ENCODE measurements around the gene ARSD. TPM values are rescaled to one million over a fixed set of nuclear protein-coding genes. Genes with fewer than 3 reads are reported as not detected.

Gene ARSD
- total RNA-seq, 2 donors from 2014 or later = 1.8 to 2.5 TPM

- H3K4me1 Mint-ChIP-seq = no peaks in the 10 kb centered on the region
- no peak for ATAC-seq (replicated peaks)
These were observed 66.7 kb downstream of the ARSD start for GRCh38 chrX:2862404-2862803.

GRCh38 chrX:2859197-2859797, 69.8 kb downstream of the ARSD start:
- Mint-ChIP-seq H3K27me3 (no peaks in the 10 kb centered on the region), H3K9me3 (no peaks in the 10 kb centered on the region), H3K36me3 (ENCODE audit: low read depth) (no peaks in the 10 kb centered on the region), H3K4me3 (no peak overlapping the region), H3K27ac (no peak overlapping the region), H3K4me1 (no peaks in the 10 kb centered on the region)
- ATAC-seq (replicated peaks) = no peak

More at GRCh38 chrX:2862404-2862803, 66.7 kb downstream of the ARSD start:
- Mint-ChIP-seq H3K27ac (no peak overlapping the region), H3K36me3 (ENCODE audit: low read depth) (no peaks in the 10 kb centered on the region), H3K4me3 (no peak overlapping the region), H3K27me3 (no peaks in the 10 kb centered on the region), H3K9me3 (no peaks in the 10 kb centered on the region)

- H3K27ac Mint-ChIP-seq = no peak overlapping the region
- H3K36me3 Mint-ChIP-seq (ENCODE audit: low read depth) = no peaks in the 10 kb centered on the region
- ATAC-seq (replicated peaks) = no peak
- no peak overlapping the region for H3K4me3 Mint-ChIP-seq
- no peaks in the 10 kb centered on the region for H3K9me3 Mint-ChIP-seq
- H3K27me3 Mint-ChIP-seq = no peaks in the 10 kb centered on the region
- H3K4me1 Mint-ChIP-seq = no peaks in the 10 kb centered on the region
These were observed 71.6 kb downstream of the ARSD start for GRCh38 chrX:2857566-2857965.

- H3K4me1 Mint-ChIP-seq = no peaks in the 10 kb centered on the region
- H3K9me3 Mint-ChIP-seq = no peaks in the 10 kb centered on the region
- no peaks in the 10 kb centered on the region for H3K36me3 Mint-ChIP-seq (ENCODE audit: low read depth)
- no peak for ATAC-seq (replicated peaks)
- H3K4me3 Mint-ChIP-seq = no peak overlapping the region
- no peaks in the 10 kb centered on the region for H3K27me3 Mint-ChIP-seq
- H3K27ac Mint-ChIP-seq = no peak overlapping the region
These were observed 73.4 kb downstream of the ARSD start for GRCh38 chrX:2855761-2856160.

- Mint-ChIP-seq H3K27me3 (no peaks in the 10 kb centered on the region), H3K36me3 (ENCODE audit: low read depth) (no peaks in the 10 kb centered on the region), H3K4me3 (no peak overlapping the region), H3K9me3 (no peaks in the 10 kb centered on the region), H3K4me1 (no peaks in the 10 kb centered on the region), H3K27ac (no peak overlapping the region)
- no peak for ATAC-seq (replicated peaks)
These were observed 74.2 kb downstream of the ARSD start for GRCh38 chrX:2854918-2855317.

Other genes starting within 250 kb of the ARSD start
- gene CD99, start 238.0 kb downstream of the ARSD start, total RNA-seq = 100 to 1,000 TPM; 157 to 231 TPM
- gene XG, start 177.3 kb downstream of the ARSD start, total RNA-seq = under 1 TPM in 1 of 2 donors, not detected in 1; 0.34 TPM
- not detected for gene GYG2, start 100.4 kb downstream of the ARSD start, total RNA-seq
- under 1 TPM in 1 of 2 donors, not detected in 1; 0.26 TPM for gene ARSH, start 77.2 kb upstream of the ARSD start, total RNA-seq
- gene ARSF, start 112.1 kb upstream of the ARSD start, total RNA-seq = not detected

Measured in activated T-helper 17 cell treated with anti-CD3 and anti-CD28 coated beads, Interleukin-2, amount 50 U/mL, for 72 hours (primary cell).